HepG2 (cell line): ENCODE results near the gene THEMIS.

Source experiments
- RAD21 ChIP-seq: fragments of 450-650 bp; formaldehyde crosslinking; IDR thresholded peaks from 2 replicates; pipeline ENCODE4 v1.5.0; 2020; ENCODE audit warnings: mild to moderate bottlenecking
- SRSF9 ChIP-seq: fragments of 200-400 bp; formaldehyde crosslinking; IDR thresholded peaks from 2 replicates; pipeline ENCODE4 v1.6.1; 2018; ENCODE audit warnings: borderline replicate concordance, mild to moderate bottlenecking, low read depth, low read length; ENCODE audit not compliant: insufficient read depth, poor library complexity, severe bottlenecking
- THAP11 ChIP-seq: IDR thresholded peaks from 2 replicates; pipeline ENCODE4 v1.6.1; 2016; ENCODE audit warnings: missing biosample characterization, missing genetic modification reagents
- ZNF274 ChIP-seq: sonication (generic); formaldehyde crosslinking; IDR thresholded peaks from 2 replicates; pipeline ENCODE4 v1.5.1; 2020; ENCODE audit warnings: mild to moderate bottlenecking, missing genetic modification reagents
- TF ChIP-seq, protein P1 (sequence below): sonication (generic); formaldehyde crosslinking; IDR thresholded peaks from 2 replicates; pipeline ENCODE4 v1.5.0; 2020; ENCODE audit warnings: mild to moderate bottlenecking, missing genetic modification reagents
- TF ChIP-seq, protein P2 (sequence below): sonication (generic); formaldehyde crosslinking; IDR thresholded peaks from 2 replicates; pipeline ENCODE4 v1.5.0; 2020; ENCODE audit warnings: mild to moderate bottlenecking, missing genetic modification reagents, moderate library complexity

DNA sequence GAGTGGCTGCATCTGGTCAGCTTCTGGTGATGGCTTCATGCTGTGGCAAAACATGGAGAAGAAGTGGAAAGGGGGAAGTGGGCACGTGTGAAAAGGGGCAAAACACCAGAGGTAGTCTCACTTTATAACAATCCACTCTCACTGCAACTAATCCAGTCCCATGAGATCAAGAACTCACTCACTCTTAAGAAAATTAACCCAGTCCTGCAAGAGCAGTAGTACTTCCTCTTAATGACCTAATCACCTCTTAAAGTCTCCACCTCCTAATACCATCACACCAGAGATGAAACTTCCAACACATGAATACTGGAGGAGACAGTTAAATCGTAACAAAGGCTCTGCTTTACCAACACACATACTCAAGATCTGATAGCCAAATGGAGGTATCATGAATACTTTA is 152.6 kb downstream of the THEMIS start:
- TF ChIP-seq RAD21 (no peak), ZNF274 (CRISPR knock-in tag) (no peak), THAP11 (CRISPR knock-in tag) (no peak), SRSF9 (no peak)
- TF ChIP-seq, protein P1, sequence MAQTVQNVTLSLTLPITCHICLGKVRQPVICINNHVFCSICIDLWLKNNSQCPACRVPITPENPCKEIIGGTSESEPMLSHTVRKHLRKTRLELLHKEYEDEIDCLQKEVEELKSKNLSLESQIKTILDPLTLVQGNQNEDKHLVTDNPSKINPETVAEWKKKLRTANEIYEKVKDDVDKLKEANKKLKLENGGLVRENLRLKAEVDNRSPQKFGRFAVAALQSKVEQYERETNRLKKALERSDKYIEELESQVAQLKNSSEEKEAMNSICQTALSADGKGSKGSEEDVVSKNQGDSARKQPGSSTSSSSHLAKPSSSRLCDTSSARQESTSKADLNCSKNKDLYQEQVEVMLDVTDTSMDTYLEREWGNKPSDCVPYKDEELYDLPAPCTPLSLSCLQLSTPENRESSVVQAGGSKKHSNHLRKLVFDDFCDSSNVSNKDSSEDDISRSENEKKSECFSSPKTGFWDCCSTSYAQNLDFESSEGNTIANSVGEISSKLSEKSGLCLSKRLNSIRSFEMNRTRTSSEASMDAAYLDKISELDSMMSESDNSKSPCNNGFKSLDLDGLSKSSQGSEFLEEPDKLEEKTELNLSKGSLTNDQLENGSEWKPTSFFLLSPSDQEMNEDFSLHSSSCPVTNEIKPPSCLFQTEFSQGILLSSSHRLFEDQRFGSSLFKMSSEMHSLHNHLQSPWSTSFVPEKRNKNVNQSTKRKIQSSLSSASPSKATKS = no peak
- TF ChIP-seq, protein P2, sequence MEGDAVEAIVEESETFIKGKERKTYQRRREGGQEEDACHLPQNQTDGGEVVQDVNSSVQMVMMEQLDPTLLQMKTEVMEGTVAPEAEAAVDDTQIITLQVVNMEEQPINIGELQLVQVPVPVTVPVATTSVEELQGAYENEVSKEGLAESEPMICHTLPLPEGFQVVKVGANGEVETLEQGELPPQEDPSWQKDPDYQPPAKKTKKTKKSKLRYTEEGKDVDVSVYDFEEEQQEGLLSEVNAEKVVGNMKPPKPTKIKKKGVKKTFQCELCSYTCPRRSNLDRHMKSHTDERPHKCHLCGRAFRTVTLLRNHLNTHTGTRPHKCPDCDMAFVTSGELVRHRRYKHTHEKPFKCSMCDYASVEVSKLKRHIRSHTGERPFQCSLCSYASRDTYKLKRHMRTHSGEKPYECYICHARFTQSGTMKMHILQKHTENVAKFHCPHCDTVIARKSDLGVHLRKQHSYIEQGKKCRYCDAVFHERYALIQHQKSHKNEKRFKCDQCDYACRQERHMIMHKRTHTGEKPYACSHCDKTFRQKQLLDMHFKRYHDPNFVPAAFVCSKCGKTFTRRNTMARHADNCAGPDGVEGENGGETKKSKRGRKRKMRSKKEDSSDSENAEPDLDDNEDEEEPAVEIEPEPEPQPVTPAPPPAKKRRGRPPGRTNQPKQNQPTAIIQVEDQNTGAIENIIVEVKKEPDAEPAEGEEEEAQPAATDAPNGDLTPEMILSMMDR = no peak
